CD4-positive, CD25-positive, alpha-beta regulatory T cell (primary cell): Measurements from ENCODE around the gene FAM117B. TPM values are rescaled to one million over a fixed set of nuclear protein-coding genes. Genes with fewer than 3 reads are reported as not detected.
A peak's percentile ranks its signal among the peaks of the same experiment; 100 is the strongest.

Experiments used
- ATAC-seq, 2 donors: fragments of 150-1000 bp; cut with Tn5 transposase; one replicate each; pipeline ENCODE4 v1.10.0; 2021; ENCODE audit warnings: low read depth in 2 of 2, moderate number of reproducible peaks in 2 of 2, moderate library complexity in 1 of 2
- DNase-seq, 3 donors: peaks; one replicate each; pipeline versions ENCODE4 v3.0.0 to v3.0.0-alpha.2; 2012 to 2022; ENCODE audit warnings: mixed read lengths in 1 of 3
- H3K27ac ChIP-seq: one replicate; pipeline ENCODE4 v1.7.0; 2013; ENCODE audit warnings: mild to moderate bottlenecking, low read length; ENCODE audit not compliant: insufficient read depth, poor library complexity, severe bottlenecking
- H3K27me3 ChIP-seq: one replicate; pipeline ENCODE4 v1.7.0; 2013; ENCODE audit warnings: low read length; ENCODE audit not compliant: control insufficient read depth, insufficient read depth
- H3K36me3 ChIP-seq: one replicate; pipeline ENCODE4 v1.7.0; 2013; ENCODE audit warnings: mild to moderate bottlenecking, low read length, moderate library complexity; ENCODE audit not compliant: control insufficient read depth, insufficient read depth
- H3K4me1 ChIP-seq: 2 replicates; pipeline ENCODE4 v1.7.0; 2013; ENCODE audit warnings: mild to moderate bottlenecking, low read length; ENCODE audit not compliant: insufficient read depth, control insufficient read depth, poor library complexity, severe bottlenecking
- H3K4me3 ChIP-seq: one replicate; pipeline ENCODE4 v1.7.0; 2013; ENCODE audit warnings: low read depth, mild to moderate bottlenecking, low read length, moderate library complexity
- H3K9me3 ChIP-seq, 2 experiments: 1 replicate in 1 of 2; 2 replicates in 1 of 2; pipeline ENCODE4 v1.7.0; 2013; ENCODE audit warnings: low read length in 2 of 2, mild to moderate bottlenecking in 1 of 2, moderate library complexity in 1 of 2; ENCODE audit not compliant: control insufficient read depth in 2 of 2
- H3K27ac Mint-ChIP-seq, 3 donors: one replicate each; pipeline ENCODE4 v1.8.0; 2020 to 2022; ENCODE audit warnings: mild to moderate bottlenecking in 3 of 3, mixed read lengths in 3 of 3, moderate library complexity in 2 of 3
- H3K27me3 Mint-ChIP-seq: one replicate; pipeline ENCODE4 v1.8.0; 2022; ENCODE audit warnings: mild to moderate bottlenecking, mixed read lengths
- H3K36me3 Mint-ChIP-seq: one replicate; pipeline ENCODE4 v1.8.0; 2020; ENCODE audit warnings: mixed read lengths
- H3K4me1 Mint-ChIP-seq, 4 donors: one replicate each; pipeline ENCODE4 v1.8.0; 2020 to 2022; ENCODE audit warnings: mixed read lengths in 4 of 4, mild to moderate bottlenecking in 1 of 4
- H3K4me3 Mint-ChIP-seq, 4 donors: one replicate each; pipeline ENCODE4 v1.8.0; 2020 to 2022; ENCODE audit warnings: mild to moderate bottlenecking in 4 of 4, mixed read lengths in 4 of 4, moderate library complexity in 3 of 4
- H3K9me3 Mint-ChIP-seq, 7 donors: one replicate each; pipeline ENCODE4 v1.8.0; 2020 to 2022; ENCODE audit warnings: mixed read lengths in 7 of 7, mild to moderate bottlenecking in 3 of 7, moderate library complexity in 2 of 7
- polyA plus RNA-seq, 4 donors: library from polyadenylated mRNA; unstranded; fragments of 300-500 nt; fragmentation: Illumina TruSeq; gene quantifications; one replicate each; pipeline ENCODE4 v1.2.3, GENCODE V29; 2021
- total RNA-seq: library from RNA; stranded (reverse); gene quantifications from one replicate; pipeline ENCODE4 v1.2.3, GENCODE V29; 2022

Gene FAM117B
- total and polyA plus RNA-seq, 5 donors from 2014 or later = 4.8 to 17.8 (median 9.5) TPM

DNA sequence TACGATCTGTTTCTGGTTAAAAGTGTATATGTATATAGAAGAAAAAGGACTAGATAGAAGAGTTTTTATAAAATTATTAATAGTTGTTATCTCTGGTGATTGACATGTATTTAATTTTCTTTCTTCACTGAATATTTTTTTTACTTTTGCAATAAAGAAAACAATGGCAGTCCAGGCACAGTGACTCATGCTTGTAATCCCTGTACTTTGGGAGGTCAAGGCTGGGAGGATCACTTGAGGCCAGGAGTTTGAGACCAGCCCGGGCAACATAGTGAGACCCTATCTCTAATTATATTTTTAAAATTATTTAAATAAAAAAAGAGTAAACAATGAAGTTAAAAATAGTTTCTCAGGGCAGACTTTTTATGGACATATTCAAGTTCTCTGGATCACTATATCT lies 114.7 kb downstream of the FAM117B start:
- H3K9me3 ChIP-seq = no peaks in the 10 kb centered on the region
- no peaks in the 10 kb centered on the region for H3K27me3 ChIP-seq
- ATAC-seq (no peak), DNase-seq (no peak)
- Mint-ChIP-seq H3K9me3 (peaks cover 0 to 18% (median 3%) of the 10 kb centered on the region in 7 donors), H3K27me3 (no peaks in the 10 kb centered on the region), H3K4me3 (no peak overlapping the region), H3K36me3 (peaks cover 22% of the 10 kb centered on the region), H3K4me1 (peaks cover 13 to 67% (median 22%) of the 10 kb centered on the region in 4 donors), H3K27ac (peak overlapping the region in 1 of 3 donors; percentile 17)
- H3K4me1 ChIP-seq = no peaks in the 10 kb centered on the region
- no peaks in the 10 kb centered on the region for H3K36me3 ChIP-seq
- no peak overlapping the region for H3K4me3 ChIP-seq
- no peak overlapping the region for H3K27ac ChIP-seq

DNA sequence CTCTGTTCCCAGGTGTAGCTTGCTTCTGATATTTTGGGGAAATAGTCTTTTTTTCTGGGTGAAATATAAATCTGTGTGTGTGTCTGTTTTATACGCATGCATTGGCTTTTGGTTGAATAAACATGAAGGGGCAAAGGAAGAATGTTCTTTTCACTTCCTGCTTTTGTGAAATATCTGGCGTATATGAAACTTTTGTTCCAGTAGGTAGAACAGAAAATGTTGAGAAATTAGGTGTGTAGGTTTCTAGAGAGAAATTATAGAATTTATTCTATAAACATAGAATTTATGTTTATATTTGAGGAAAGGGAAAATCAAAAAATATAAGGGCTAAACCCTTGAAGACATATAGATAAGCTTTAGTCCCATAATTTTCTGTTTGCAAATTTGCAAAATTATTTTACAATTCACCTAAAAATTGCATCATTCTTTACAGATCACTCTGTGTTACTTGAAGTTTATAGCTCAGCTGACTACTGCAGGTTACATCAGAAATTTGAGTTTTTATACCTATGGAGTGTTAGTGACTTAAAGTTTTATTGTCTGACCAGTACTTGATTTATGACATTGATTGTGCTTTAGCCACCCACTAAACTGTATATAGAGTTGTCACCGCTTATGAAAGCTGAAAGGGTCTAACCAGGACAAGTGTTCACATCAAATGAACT lies 116.1 kb downstream of the FAM117B start:
- H3K9me3 ChIP-seq = no peaks in the 10 kb centered on the region
- Mint-ChIP-seq H3K4me1 (peaks cover 13 to 58% (median 23%) of the 10 kb centered on the region in 4 donors), H3K36me3 (peaks cover 21% of the 10 kb centered on the region), H3K27me3 (no peaks in the 10 kb centered on the region), H3K27ac (peak overlapping the region in 2 of 3 donors; percentile 61 to 67), H3K9me3 (peaks cover 0 to 10% (median 2%) of the 10 kb centered on the region in 7 donors), H3K4me3 (peak overlapping the region in 3 of 4 donors; percentile 6 to 57 (median 7))
- H3K4me3 ChIP-seq = no peak overlapping the region
- ATAC-seq (no peak), DNase-seq (no peak)
- no peaks in the 10 kb centered on the region for H3K4me1 ChIP-seq
- H3K27ac ChIP-seq = no peak overlapping the region
- H3K36me3 ChIP-seq = no peaks in the 10 kb centered on the region
- H3K27me3 ChIP-seq = no peaks in the 10 kb centered on the region

DNA sequence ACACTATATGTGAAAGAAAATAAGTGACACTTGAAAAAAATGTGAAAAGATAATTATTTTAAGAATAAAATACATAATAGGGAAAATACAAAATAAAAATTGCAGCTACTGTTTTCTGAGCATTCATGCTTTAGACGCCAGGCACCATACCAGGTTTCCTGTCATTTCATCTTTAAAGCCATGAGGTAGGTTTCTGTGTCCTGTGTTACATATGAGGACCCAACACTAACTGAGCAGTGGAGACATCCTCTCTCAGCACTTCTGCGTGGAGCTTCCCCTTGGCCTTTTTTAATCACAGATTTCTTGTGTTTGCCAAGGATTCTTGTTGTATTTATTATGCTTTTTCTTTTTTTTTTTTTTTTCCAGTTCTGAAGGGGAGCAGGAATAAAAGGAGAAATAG lies 117.3 kb downstream of the FAM117B start:
- peak overlapping the region in 2 of 3 donors; percentile 30 to 55 for H3K27ac Mint-ChIP-seq
- H3K4me1 Mint-ChIP-seq = peaks cover 13 to 52% (median 18%) of the 10 kb centered on the region in 4 donors
- peak in 1 of 3 donors; percentile 22 for DNase-seq

GRCh38 chr2:202754936-202755335 lies 120.2 kb downstream of the FAM117B start:
- Mint-ChIP-seq H3K4me3 (no peak overlapping the region), H3K9me3 (peaks cover 0 to 6% (median 0%) of the 10 kb centered on the region in 7 donors), H3K27ac (peak overlapping the region in 1 of 3 donors; percentile 20), H3K27me3 (no peaks in the 10 kb centered on the region), H3K4me1 (peaks cover 7 to 38% (median 14%) of the 10 kb centered on the region in 4 donors), H3K36me3 (peaks cover 53% of the 10 kb centered on the region)
- H3K36me3 ChIP-seq = peaks cover 23% of the 10 kb centered on the region
- H3K9me3 ChIP-seq = no peaks in the 10 kb centered on the region
- no peaks in the 10 kb centered on the region for H3K27me3 ChIP-seq
- ATAC-seq (no peak), DNase-seq (no peak)
- no peak overlapping the region for H3K27ac ChIP-seq
- no peaks in the 10 kb centered on the region for H3K4me1 ChIP-seq
- no peak overlapping the region for H3K4me3 ChIP-seq

More for the DNA sequence above, 117.3 kb downstream of the FAM117B start:
- no peaks in the 10 kb centered on the region for H3K4me1 ChIP-seq
- H3K4me3 ChIP-seq = no peak overlapping the region
- H3K4me3 Mint-ChIP-seq = no peak overlapping the region
- no peaks in the 10 kb centered on the region for H3K27me3 Mint-ChIP-seq
- H3K27me3 ChIP-seq = no peaks in the 10 kb centered on the region
- peaks cover 0 to 6% (median 0%) of the 10 kb centered on the region in 7 donors for H3K9me3 Mint-ChIP-seq
- peaks cover 7% of the 10 kb centered on the region for H3K36me3 ChIP-seq
- no peaks in the 10 kb centered on the region for H3K9me3 ChIP-seq
- ATAC-seq = no peak
- H3K36me3 Mint-ChIP-seq = peaks cover 31% of the 10 kb centered on the region
- H3K27ac ChIP-seq = no peak overlapping the region

- Mint-ChIP-seq H3K4me1 (peaks cover 0 to 40% (median 10%) of the 10 kb centered on the region in 4 donors), H3K9me3 (peaks cover 0 to 6% (median 0%) of the 10 kb centered on the region in 7 donors), H3K27me3 (no peaks in the 10 kb centered on the region), H3K4me3 (no peak overlapping the region), H3K36me3 (peaks cover 59% of the 10 kb centered on the region), H3K27ac (no peak overlapping the region)
- ATAC-seq = no peak
- no peak overlapping the region for H3K27ac ChIP-seq
- H3K36me3 ChIP-seq = peaks cover 23% of the 10 kb centered on the region
- no peaks in the 10 kb centered on the region for H3K27me3 ChIP-seq
- H3K4me1 ChIP-seq = no peaks in the 10 kb centered on the region
- H3K4me3 ChIP-seq = no peak overlapping the region
- no peaks in the 10 kb centered on the region for H3K9me3 ChIP-seq
- DNase-seq = no peak
Observed at GRCh38 chr2:202756598-202756997, 121.8 kb downstream of the FAM117B start.

- DNase-seq = no peak
- no peak overlapping the region for H3K4me3 ChIP-seq
- no peak overlapping the region for H3K27ac Mint-ChIP-seq
- H3K9me3 ChIP-seq = no peaks in the 10 kb centered on the region
- peaks cover 0 to 6% (median 0%) of the 10 kb centered on the region in 7 donors for H3K9me3 Mint-ChIP-seq
- H3K4me1 ChIP-seq = no peaks in the 10 kb centered on the region
- H3K36me3 Mint-ChIP-seq = peaks cover 59% of the 10 kb centered on the region
- peaks cover 23% of the 10 kb centered on the region for H3K36me3 ChIP-seq
- ATAC-seq = no peak
- H3K4me3 Mint-ChIP-seq = no peak overlapping the region
- peaks cover 0 to 39% (median 11%) of the 10 kb centered on the region in 4 donors for H3K4me1 Mint-ChIP-seq
- no peaks in the 10 kb centered on the region for H3K27me3 ChIP-seq
- H3K27ac ChIP-seq = no peak overlapping the region
- no peaks in the 10 kb centered on the region for H3K27me3 Mint-ChIP-seq
Observed at GRCh38 chr2:202757339-202757738, 122.6 kb downstream of the FAM117B start.

GRCh38 chr2:202758128-202758527 lies 123.4 kb downstream of the FAM117B start:
- peaks cover 61% of the 10 kb centered on the region for H3K36me3 Mint-ChIP-seq
- no peak overlapping the region for H3K27ac Mint-ChIP-seq
- no peaks in the 10 kb centered on the region for H3K27me3 Mint-ChIP-seq
- H3K4me3 Mint-ChIP-seq = no peak overlapping the region
- no peak for DNase-seq
- H3K27ac ChIP-seq = no peak overlapping the region
- ATAC-seq = no peak
- peaks cover 0 to 3% (median 0%) of the 10 kb centered on the region in 7 donors for H3K9me3 Mint-ChIP-seq
- no peak overlapping the region for H3K4me3 ChIP-seq
- H3K9me3 ChIP-seq = no peaks in the 10 kb centered on the region
- no peaks in the 10 kb centered on the region for H3K27me3 ChIP-seq
- H3K4me1 Mint-ChIP-seq = peaks cover 0 to 41% (median 8%) of the 10 kb centered on the region in 4 donors
- no peaks in the 10 kb centered on the region for H3K4me1 ChIP-seq
- peaks cover 23% of the 10 kb centered on the region for H3K36me3 ChIP-seq

DNA sequence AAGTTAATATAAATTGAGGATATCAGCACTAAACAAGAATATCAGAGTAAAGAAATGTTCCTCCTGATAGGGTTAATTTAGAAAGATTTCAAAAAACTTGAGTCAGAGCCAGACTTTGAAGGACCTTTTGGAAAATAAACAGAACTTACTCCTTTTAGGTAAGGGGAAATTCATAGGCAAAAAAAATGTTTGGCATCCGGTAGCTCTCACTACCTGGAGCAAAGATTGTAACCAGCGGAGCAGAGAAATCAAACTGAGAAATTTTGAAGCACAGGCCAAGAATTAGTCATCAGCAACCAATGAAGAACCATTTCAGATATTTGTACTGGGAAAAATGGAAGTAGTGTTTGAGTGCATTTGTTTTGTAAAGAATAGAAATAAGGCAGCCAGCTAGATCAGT lies 123.8 kb downstream of the FAM117B start:
- peaks cover 57% of the 10 kb centered on the region for H3K36me3 Mint-ChIP-seq

More for the DNA sequence above, 123.8 kb downstream of the FAM117B start:
- H3K4me3 ChIP-seq = no peak overlapping the region
- H3K4me3 Mint-ChIP-seq = no peak overlapping the region
- H3K27ac ChIP-seq = no peak overlapping the region
- no peaks in the 10 kb centered on the region for H3K9me3 Mint-ChIP-seq
- no peak for ATAC-seq
- H3K36me3 ChIP-seq = peaks cover 23% of the 10 kb centered on the region
- DNase-seq = no peak
- no peaks in the 10 kb centered on the region for H3K4me1 ChIP-seq
- peaks cover 0 to 41% (median 4%) of the 10 kb centered on the region in 4 donors for H3K4me1 Mint-ChIP-seq
- no peaks in the 10 kb centered on the region for H3K27me3 ChIP-seq
- no peaks in the 10 kb centered on the region for H3K27me3 Mint-ChIP-seq
- no peaks in the 10 kb centered on the region for H3K9me3 ChIP-seq
- peak overlapping the region in 2 of 3 donors; percentile 14 to 42 for H3K27ac Mint-ChIP-seq
